Anterior cingulate cortex (tissue), 58 donors: ENCODE measurements around the gene COL5A1.

ENCODE experiments used
- DNase-seq, 58 donors: peaks; one replicate each; lab custom pipeline; 2025; lab: John Stamatoyannopoulos, UW

COL5A1 gene

DNA sequence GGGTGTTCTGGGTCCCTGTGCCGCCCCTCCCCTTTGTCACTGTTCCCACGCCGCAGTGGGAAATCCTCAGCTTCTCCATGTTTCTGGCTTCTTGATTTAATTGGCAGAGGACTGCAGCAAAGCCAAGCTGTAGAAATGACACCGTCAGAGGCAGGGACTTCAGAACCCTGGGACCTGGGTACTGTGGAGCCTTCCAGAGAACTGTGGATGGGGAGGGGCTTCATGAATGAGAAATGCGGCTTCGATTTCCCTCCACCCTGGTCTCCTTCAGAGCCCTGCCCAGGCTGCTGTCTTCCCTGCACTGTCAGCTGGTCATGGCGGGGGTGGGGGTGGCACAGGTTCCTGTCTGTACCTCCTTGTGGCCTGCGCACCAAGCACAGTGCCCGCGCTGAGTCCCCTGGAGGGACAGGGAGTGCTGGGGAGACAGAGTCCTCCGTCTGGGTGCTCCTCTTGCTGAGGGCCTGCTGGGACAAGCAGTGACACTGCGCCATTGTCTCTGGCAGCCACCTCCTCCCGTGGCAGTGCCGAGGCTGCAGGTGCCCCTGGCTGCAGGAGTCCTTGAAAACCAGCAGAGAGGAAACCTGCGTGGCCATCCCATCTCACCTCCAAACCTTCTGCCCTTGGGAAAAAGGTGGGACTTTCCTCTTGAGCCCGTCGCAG is 47.2 kb downstream of the COL5A1 start:
- no peak for DNase-seq

DNA sequence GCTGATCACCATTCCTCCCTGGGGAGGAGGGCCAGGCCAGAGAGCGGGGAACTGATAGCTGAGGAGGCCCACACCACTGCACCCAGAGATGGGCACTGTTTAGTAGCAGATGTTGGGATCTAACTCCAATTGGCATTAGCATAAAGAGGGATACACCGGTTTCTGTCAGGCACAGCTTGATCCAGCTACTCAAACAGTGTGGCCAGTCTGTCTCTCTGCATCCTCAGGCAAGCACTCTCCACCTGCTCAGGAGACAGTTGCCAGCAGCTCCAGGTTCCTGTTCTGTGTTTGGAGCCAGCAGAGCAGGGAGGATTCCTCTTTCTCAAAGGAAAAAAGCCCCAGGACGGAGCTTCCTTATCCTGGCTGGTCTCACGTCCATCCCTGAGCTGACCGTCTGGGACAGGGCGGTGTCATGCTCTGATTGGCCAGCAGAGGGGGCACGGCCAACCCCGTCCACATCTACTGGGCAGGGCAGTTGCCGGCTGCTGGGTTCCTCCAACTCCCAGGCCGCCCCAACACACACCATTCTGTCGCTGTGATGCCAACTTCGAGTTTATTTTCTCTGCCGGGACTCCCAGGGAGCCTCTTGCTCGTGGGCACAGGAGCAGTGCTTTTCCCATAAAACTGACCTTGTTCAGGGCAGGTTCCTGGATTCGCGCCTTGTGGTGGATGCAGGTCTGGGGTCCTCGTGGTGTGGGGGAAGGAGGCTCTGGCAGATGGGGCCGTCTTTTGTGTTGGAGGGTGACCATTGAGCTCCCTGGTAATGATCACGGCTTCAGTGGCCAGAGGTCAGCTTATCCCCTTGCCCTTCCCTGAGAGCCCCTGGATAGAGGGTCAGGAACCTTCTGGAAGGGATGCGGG is 47.9 kb downstream of the COL5A1 start:
- peak in 35 of 58 donors; percentile 2 to 58 (median 15) for DNase-seq

DNA sequence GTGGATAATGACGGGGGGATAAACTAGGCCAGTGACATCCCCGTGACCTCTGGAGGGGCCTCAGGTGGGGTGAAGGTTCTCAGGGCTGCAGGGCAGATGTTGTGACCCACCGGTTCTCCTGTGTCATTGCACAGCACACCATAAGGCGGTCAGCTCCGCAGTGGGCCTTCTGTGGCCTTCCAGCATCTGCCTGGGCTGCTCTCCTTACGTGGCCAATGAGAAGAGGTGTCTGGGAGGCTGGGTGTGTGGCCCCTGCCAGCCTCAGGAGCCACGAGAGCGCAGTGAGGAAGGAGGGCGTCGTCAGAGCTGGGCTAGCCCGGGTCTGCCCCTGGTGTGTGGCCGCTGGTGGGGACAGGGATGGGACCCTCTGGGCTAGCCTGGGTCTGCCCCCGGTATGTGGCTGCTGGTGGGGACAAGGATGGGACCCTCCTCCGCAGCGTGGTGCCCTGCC is 48.7 kb downstream of the COL5A1 start:
- no peak for DNase-seq

DNA sequence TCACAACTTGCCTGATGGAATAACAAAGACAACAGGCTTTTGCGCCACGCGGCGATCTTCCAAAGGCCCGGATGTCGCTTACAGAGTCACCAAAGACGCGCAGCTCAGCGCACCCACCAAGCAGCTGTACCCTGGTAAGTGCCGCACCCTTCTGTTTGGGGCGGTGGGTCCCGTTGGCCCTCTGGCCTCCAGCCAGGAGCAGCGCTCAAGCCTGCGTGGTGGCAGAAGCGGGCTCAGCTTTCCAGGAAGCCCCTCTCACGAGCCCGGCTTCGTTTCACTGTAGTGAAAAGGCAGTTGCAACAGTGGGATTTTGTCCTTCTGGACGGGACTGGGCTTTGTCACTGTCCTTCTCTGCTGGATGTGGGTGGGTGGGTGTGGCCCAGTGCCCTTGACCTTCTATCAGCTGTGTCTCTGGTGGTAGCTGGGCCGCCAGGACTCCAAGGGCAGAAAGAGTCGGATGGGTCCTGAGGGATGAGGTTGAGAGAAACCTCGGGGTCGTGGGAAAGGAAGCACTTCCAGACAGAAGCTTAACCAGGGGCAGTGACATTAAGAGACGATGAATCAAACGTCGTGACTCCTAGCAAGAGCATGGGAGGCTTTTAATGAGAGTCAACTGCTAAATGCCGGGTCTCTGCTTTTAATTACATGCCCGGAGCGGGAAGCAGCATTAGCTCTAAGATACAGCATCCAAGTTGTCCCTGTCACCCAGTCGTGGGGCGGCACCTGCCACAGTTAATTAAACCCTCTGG is 49.5 kb downstream of the COL5A1 start:
- DNase-seq: no peak

DNA sequence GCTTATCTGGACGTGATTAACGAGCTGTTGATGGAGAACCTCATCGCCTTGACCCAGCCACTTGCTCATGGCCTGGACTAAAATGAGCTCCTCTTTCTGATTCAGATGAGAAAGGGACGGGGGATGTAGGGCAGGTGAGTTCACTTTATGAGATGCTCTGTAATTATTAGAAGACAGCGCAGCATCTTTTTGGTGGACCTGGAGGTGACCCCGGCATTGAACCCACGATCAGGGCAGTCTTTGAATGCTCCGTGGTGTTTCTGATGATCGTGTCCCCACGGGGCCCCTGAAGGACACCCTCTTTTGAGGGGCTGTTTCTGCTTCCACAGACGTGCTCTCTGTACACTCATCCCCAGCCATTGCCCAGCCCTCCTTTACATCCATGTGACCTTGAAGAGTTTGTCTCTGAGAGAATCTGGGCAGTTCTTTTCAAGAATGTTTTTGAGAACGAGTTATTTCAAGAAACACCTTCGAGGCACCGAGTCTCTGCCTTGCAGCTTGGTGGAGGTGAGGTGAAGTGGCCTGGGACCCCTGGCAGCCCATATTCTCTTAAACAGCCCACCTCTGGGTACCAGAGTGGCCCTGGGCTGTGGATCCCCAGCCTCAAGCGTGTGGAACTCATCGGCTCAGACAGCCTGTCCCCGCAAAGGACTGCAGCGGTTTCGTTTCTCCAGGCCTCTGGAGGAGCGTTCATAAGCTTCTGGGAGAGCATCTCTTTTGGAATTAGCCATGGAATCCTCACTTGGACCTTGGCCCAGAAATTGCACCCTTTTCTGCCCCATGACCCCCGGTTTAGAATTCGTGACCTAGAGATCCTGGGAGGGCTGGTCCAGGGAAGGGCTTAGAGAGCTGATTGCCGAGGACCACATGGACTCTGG is 50.3 kb downstream of the COL5A1 start:
- DNase-seq: no peak

DNA sequence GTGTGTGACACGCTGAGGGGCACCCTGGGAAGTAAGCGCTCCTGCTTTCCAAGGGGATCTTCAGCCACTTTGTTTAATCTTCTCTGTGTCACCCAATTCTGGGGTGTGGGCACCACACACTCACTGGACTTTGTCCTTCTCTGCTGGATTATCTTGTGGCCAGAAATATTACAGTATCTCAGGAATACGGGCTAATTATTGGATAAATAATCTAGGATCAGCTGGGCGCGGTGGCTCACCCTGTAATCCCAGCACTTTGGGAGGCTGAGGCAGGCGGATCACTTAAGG is 50.9 kb downstream of the COL5A1 start:
- no peak for DNase-seq

DNA sequence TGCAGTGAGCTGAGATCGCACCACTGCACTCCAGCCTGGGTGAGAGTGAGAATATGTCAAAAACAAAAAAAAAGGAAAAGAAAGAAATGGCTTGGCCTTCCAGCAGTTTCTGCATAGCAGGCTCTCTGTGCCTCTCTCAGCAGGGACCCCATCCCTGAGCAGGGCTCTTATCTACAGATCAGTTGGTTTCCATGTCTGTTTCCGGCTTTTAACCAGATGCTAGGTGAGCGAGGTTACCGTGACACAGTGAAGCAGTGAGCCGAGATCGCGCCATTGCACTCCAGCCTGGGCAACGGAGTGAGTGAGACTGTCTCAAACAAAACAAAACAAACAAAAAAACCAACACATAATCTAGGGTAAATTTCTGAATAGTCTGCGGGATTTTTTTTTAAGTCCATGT is 51.4 kb downstream of the COL5A1 start:
- no peak for DNase-seq

DNA sequence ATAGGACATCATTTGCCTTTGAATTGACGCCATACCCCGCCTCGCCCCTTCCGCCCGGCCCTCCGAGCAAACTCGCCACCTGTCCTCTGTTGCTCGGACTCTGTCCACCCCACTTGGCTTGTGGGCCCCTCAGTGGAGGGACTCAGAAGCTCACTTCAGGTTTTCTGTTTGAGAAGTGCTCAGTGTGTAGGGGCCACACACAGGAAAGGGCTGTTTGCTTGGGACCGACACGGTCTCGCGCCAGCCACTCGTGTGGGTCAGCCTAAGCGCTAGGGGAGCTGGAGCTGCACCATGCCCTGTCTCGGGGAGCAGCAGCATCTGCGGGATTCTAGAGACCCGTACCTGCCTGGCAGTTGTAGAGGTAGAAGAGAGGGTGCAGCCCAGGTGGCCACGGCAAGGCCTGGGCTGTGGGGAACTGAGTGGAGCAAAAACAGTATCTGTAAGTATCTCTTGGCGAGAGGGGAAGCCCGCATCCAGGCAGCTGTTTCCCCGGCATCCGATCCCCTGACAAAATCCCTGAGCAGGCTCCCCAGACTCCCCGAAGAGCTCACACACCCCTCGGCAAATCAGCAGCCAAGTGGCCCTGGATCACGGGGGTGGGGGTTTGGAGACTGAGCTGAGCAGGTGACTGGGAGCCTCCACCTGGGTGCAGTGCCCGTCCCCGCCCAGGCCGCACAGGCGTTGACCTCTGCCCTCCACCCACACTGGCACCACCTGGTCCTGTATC is 52.2 kb downstream of the COL5A1 start:
- no peak for DNase-seq

DNA sequence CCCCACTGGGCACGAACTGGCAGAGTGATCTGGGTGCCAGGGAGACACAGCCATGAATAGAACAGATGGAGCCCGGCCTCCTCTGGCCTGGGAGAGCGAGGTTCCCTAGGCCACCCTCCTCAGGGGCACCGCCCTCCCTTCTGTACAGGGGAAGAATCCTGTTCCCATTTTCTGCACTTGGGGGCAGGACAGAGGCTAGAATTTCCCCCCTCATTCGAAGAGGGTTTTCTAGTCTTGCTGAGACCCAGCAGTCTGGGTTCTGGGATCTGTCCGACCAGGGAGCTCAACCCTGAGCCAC is 52.7 kb downstream of the COL5A1 start:
- no peak for DNase-seq

DNA sequence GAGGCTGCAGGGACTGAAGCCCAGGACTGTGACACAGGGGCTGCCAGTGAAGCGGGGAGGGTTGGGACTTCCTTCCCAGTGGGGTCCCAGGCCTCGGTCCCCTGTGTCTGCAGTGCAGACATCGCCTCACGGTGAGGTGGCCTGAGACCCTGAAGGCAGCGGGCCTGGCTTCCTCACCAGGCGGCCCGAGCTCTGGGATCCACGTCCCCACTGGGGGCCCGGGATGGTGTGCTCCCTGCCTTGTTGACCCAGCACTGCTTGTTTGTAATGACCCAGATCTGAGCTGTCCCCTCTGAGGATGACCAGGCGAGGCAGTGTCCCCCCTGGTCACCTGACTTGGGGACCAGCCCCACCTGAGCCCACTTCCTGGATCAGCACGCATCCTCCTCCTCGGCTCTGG is 53.1 kb downstream of the COL5A1 start:
- DNase-seq: no peak

DNA sequence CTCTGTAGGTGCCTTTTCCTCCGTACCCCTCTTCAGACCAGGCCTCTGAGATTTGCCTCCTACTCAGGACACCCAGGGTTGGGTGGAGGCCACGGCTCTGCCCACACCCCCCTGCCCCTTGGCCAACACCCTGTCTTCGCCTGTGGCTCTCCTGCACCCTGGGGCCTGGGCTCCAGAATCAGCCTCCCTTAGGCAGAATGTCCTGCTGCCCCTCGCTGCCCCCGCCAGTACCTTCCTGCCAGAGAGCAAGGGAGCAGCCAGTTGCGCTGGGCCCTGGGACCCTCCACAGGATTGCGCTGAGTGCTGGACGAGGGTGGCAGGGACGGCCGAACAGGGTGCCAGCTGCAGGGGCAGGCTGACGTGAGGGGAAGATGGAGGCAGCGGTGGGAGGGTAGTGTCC is 53.5 kb downstream of the COL5A1 start:
- DNase-seq: no peak

DNA sequence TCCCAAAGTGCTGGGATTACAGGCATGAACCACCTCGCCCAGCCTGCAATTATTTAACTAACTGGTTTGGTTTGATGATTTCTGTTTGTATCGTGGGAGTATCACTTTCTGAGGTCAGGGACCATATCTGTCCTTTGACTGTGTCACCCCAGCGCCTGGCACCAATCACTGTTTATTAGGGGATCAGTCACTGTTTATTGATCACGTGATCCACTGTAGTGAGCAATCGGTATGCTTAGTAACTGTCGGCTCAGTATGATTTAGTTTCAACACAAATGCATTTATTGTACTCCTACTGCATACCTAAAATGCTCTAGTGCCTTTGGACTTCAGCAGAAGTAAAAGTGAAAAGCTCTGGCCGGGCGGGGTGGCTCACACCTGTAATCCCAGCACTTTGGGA is 54.8 kb downstream of the COL5A1 start:
- no peak for DNase-seq

DNA sequence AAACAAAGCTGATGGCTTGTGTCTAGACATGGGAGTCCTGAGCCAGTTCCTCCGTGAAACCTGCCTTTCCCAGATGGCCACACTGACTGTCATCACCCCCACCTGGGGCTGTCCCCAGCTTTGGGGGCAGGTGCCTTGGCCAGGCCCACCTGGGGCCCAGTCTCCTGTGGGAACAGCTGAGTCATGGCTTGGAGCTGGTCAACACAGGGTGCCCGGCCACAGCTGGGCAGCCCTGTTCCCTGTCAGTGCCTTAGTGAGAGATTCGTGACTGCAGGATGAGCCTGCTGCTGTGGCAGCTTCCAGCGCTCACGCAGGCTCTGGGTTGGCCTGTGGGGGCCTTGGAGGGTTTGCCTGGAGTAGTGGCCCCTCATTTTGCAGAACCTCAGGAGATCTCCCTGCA is 56.5 kb downstream of the COL5A1 start:
- DNase-seq: no peak

DNA sequence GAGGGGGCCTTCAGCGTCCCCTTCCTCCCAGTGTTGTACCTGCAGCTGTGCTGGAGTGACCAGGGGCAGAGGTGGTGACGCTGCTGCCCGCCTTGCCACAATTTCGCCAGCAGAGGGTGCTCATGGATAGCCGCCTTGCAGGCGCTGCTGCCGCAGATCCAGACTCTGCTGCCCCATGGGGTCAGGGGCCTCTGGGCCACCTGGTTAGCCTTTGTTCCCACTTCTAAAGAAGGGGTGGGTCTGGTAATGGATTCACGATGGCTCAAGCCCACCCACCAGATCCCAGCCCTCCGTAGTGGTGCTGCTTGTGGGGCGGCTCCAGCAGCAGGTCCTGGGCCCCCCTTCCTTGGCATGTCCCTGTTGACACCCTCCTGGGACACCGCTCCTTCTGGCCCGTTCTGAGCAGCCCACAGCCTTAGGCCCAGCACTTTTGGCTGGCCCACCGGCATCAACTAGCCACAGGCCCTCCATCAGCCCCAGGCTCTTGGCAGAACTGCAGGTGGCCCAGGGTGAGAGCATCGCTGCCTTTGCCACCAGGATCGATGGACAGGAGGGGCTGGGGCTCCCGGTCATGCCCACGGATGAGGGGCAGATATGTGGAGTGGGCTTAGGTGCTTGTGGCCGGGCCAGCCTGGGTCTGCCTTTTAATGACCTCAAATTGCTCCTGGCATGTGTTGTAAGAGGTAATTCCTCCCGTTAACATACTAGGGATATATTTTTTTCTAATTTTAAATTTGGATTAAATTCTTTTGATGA is 57.2 kb downstream of the COL5A1 start:
- DNase-seq: peak in 42 of 58 donors; percentile 4 to 72 (median 30)

DNA sequence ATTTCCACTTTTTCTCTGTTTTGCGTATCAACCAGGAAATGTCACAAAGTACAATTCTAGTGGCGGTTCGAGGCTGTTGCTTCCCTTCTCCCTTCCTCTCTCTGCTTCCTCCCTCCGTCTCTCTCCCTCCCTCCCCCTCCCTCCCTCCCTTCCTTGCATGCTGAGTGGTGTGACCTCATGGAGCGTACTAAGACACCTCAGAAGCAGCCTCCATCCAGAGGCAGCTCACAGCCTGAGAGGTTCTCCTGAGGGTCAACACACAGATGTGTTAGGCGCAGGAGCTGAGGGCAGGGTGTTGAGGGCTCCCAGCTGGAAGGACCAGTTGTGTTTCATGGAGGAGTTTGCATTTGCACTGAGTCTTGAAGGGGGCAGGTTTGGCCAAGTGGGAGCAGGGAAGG is 57.7 kb downstream of the COL5A1 start:
- no peak for DNase-seq

DNA sequence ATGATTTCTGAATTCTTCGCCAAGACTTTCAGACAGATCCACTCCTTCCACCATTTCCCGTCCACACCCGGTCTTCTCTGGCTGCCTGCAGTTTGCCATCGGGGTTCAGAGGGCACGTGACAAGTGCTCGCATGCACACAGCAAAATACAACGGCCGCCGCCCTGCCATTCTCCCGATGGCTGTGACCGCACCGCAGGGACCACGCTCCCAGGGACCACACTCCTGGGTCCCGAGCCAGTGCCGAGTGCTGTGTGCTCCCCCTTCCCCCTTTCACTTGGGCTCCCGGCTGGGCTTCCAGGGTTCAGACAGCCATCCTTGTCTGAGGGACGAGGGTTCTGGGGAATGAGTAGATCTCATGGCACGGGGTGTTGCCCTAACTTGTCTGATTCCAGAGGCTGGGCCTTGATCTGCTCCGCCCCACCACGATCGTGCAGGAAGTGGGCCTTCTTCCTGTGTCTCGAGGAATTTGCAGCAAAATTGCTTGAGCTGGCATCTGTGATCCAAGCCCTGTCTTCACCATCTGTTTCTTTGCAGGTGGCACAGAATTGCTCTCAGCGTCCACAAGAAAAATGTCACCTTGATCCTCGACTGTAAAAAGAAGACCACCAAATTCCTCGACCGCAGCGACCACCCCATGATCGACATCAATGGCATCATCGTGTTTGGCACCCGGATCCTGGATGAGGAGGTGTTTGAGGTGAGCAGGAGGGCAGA is 59.2 kb downstream of the COL5A1 start:
- DNase-seq: no peak

DNA sequence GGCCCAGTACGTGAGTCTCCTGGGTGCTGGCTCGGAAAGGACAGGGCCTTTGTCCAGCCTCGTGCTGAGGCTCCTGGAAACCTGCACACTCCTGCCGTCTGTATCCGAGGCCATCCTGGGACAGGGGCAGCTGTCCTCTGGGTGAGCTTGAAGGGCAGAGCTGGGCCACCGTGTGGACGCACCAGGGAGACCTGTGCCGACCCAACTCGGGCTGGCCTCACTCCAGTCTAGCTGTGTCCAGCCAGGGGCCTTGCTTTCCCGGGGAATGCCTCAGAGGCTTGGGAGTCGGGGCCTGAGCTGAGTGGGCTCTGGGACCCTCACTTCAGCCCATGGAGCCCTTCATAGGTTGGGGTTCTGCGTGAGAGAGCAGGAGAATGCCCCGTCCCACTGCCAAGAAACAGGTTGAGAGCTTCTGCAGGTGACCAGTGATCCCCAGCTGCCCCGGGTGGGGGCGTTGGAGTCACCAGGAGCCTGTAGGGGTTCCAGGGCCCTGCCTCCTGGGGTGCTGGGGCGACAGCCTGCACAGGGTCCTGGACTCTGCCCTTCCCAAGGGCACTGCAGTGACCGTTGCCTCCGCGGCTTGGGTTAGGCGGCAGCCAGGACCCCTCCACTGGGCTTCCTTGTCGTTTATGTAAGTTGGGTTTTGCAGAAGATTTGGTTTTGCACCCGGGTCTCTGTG is 60.1 kb downstream of the COL5A1 start:
- DNase-seq: no peak

DNA sequence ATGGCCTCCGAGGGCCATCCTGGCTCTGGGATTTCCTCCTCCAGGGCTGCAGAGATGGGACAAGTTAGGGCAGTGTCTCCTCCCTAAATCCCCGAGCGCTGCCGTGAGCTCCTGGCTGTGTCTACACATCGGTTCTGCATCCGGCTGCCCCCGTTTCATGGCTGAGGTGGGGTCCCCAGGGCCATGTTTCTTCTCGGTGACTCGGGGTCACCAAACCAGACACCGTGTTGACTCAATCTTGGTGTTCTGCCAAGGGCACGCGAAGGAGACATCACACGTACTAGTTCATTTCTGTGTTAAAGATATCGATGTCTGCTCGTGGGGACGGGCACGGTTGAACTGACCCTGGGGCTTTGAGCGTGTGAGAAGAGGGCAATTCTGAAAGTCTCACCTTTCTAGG is 60.7 kb downstream of the COL5A1 start:
- DNase-seq: no peak
